ENCODE data around the gene PRAMEF6. TPM values are rescaled to one million over a fixed set of nuclear protein-coding genes. Genes with fewer than 3 reads are reported as not detected.
"Not testable (repeated sequence)": the region's sequence is repeated elsewhere in the genome, so short reads cannot be mapped to it uniquely, and the experiment has no call there.

The PRAMEF6 gene
- not detected for total RNA-seq

DNA sequence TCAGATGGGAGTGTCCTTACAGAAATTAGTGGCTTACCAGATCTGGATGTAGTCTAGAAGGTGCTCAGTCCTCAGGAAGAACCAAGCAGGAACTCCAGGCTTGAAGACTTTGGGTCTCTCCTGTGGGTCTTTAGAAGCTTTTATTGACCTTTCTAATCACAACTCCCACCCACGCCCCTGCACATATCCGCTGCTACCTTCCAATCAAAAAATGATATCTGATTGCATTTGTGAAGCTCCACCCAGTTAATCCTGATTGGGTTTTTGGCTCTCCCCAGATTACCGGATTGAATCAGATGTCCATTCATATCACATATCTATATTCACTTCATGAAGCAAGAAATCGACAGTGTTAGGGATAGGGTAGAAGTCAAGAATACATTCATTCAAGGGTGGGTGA lies at the start of gene PRAMEF6:
PRAMEF6 (minus strand) TSS at position 101 of the 400 bp plus-strand sequence. CDS start 5,062 bp downstream, outside the sequence.
- intact Hi-C loops (cut with DNase I; ENCODE audit: low total_unique reads); H3K27ac ChIP-seq; DNase-seq (ENCODE audit: low spot score in 2 of 2); H3K4me3 ChIP-seq; H3K9me3 ChIP-seq; H3K36me3 ChIP-seq; H3K27me3 ChIP-seq; H3K4me1 ChIP-seq: not testable (repeated sequence)

DNA sequence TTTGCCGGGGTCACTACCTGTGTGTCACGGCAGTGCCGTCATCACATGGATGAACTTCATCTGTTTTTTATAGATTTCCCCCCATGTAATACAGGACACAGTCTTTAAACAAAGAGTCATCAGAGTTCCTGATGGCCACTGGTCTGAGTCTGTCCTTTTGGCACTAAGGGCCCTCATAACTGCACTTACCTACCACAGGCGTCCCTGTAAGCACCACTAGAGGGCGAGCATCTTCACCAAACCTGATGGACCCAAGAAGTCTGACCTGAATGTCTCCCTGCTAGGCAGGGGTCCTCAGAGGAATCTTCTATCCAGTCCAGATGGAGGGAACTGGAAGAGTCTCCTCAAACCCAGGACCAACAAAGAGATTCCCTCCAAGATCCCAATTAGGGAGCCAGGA lies 23.0 kb downstream of the PRAMEF6 start:
- intact Hi-C loops (cut with DNase I; ENCODE audit: low total_unique reads); H3K27ac ChIP-seq; DNase-seq (ENCODE audit: low spot score in 2 of 2); H3K4me1 ChIP-seq; H3K27me3 ChIP-seq; H3K9me3 ChIP-seq; H3K36me3 ChIP-seq; H3K4me3 ChIP-seq: not testable (repeated sequence)

DNA sequence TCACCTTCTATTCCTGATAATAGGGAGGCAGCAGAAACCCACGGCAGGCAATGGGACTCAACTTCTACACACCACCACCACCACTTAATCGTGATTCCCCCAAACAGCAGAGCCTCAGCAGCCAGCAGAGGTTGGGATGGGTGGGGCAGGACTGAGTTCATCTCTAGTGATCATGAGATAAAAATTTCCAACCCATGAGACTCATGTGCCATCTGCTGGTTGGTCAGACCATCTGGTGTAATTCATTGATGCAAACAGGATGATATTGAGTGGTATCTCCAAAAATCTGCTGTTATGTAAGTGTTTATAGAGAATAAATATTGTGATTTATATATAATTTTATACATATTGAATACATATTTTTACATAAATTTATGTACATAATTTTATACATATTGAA lies 25.6 kb downstream of the PRAMEF6 start:
- H3K4me3 ChIP-seq; H3K4me1 ChIP-seq; H3K27ac ChIP-seq; H3K36me3 ChIP-seq; intact Hi-C loops (cut with DNase I; ENCODE audit: low total_unique reads); H3K9me3 ChIP-seq; H3K27me3 ChIP-seq; DNase-seq (ENCODE audit: low spot score in 2 of 2): not testable (repeated sequence)

DNA sequence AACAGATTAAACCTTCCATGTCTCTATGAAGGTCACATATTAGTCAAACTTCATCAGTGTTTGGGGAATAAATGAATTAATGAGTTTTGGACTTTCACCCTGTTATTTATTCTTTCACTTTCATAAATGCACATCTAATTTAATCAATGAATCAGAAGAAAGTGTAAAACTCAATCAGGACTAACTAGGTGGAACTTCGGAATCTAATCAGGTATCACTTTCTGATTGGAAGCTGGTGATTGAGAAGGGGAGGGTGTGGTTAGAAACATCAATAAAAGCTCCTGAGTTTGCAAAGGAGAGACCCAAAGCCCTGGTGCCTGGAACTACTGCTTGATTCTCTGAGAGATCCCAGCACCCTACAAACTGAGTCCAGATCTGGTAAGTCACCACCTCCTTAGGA lies 31.1 kb downstream of the PRAMEF6 start, which contains the start of gene PRAMEF7:
PRAMEF7 (plus strand) TSS at position 301 of the 400 bp plus-strand sequence. CDS start 1,083 bp downstream, outside the sequence.
- H3K4me1 ChIP-seq: not testable (repeated sequence)

DNA sequence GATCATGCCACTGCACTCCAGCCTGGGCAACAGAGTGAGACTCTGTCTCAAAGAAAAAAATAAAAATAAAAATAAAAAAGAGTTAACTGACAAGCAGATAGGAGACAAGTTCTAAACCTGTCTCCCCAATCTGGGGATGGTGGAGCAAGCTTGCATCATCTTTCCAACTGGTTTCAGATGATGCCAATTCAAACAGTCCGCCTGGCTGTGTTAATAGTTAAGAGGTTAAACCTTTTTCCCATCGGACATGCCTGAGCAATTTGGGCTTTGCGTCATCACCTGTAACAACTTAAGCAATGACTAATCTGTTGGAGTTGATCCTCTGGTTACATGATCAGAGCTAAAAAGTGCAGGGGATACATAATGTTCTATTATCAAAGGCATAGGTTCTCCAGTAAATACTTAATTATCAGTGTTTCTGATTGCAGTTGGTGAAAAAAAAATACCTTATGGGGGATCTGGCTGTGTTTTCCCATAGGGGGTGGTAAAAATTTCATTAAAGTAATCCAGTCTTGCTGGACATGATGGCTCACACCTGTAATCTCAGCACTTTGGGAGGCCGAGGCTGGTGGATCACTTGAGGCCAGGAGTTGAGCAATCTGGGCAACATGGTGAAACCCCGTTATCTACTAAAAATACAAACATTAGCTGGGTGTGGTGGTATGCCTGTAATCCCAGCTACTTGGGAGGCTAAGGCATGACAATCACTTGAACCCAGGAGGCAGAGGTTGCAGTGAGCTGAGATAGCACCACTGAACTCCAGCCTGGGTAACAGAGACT lies 43.4 kb downstream of the PRAMEF6 start:
- H3K27me3 ChIP-seq; H3K4me1 ChIP-seq; H3K4me3 ChIP-seq; intact Hi-C loops (cut with DNase I; ENCODE audit: low total_unique reads); H3K36me3 ChIP-seq; H3K27ac ChIP-seq; DNase-seq (ENCODE audit: low spot score in 2 of 2); H3K9me3 ChIP-seq: not testable (repeated sequence)

More for the DNA sequence above, 31.1 kb downstream of the PRAMEF6 start, which contains the start of gene PRAMEF7:
- H3K27ac ChIP-seq; H3K27me3 ChIP-seq; H3K4me3 ChIP-seq; DNase-seq (ENCODE audit: low spot score in 2 of 2); H3K36me3 ChIP-seq; H3K9me3 ChIP-seq; intact Hi-C loops (cut with DNase I; ENCODE audit: low total_unique reads): not testable (repeated sequence)

DNA sequence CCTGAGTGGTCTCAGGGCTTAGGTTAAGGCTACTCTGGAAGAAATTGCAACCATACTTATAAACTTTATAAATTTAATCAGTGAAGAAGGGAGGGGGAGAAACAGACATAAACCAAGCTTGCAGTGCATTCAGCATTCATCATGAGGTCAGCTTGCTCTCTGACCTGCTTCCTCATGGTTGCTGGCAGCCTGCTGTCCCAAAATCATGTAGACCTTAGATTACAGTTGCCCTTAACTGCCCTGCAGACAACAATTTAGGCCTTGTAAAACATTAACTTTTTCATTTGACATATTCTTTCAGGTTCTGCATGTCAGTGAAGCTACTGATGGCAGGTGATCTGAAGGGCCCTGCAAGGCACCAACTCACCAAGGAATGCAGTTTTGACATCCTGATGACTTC lies 48.2 kb downstream of the PRAMEF6 start:
- DNase-seq (ENCODE audit: low spot score in 2 of 2); H3K27ac ChIP-seq; H3K4me1 ChIP-seq; H3K36me3 ChIP-seq; H3K4me3 ChIP-seq; H3K27me3 ChIP-seq; intact Hi-C loops (cut with DNase I; ENCODE audit: low total_unique reads); H3K9me3 ChIP-seq: not testable (repeated sequence)

DNA sequence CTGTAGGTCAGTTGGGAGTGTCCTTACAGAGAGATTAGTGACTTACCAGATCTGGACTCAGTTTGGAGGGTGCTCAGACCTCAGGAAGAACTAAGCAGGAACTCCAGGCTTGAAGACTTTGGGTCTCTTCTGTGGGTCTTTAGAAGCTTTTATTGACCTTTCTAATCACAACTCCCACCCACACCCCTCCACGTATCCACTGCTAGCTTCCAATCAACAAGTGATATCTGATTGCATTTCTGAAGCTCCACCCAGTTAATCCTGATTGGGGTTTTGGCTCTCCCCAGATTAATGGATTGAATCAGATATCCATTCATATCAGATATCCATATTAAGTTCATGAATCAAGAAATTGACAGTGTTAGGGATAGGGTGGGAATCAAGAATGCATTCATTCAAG lies 49.2 kb downstream of the PRAMEF6 start, which contains the start of gene PRAMEF10:
PRAMEF10 (minus strand) TSS at position 101 of the 400 bp plus-strand sequence. CDS start 2,423 bp downstream, outside the sequence.
- intact Hi-C loops (cut with DNase I; ENCODE audit: low total_unique reads); H3K4me1 ChIP-seq: not testable (repeated sequence)

More for the DNA sequence above, 49.2 kb downstream of the PRAMEF6 start, which contains the start of gene PRAMEF10:
- not testable (repeated sequence) for H3K9me3 ChIP-seq; H3K36me3 ChIP-seq; H3K27me3 ChIP-seq; DNase-seq (ENCODE audit: low spot score in 2 of 2); H3K27ac ChIP-seq; H3K4me3 ChIP-seq

Other genes with a start within 250 kb of the PRAMEF6 start
- under 1 TPM in 1 of 3 donors, not detected in 2; under 0.01 TPM for gene AADACL3, start 231.5 kb downstream of the PRAMEF6 start, total RNA-seq
- gene CFAP107, start 201.4 kb downstream of the PRAMEF6 start, total RNA-seq: not detected
- not detected for gene PRAMEF12, start 173.8 kb downstream of the PRAMEF6 start, total RNA-seq
- not detected for gene PRAMEF1, start 156.2 kb downstream of the PRAMEF6 start, total RNA-seq
- gene PRAMEF11, start 116.2 kb downstream of the PRAMEF6 start, total RNA-seq: not detected
- gene HNRNPCL1, start 98.9 kb downstream of the PRAMEF6 start, total RNA-seq: not detected
- gene PRAMEF2, start 90.5 kb downstream of the PRAMEF6 start, total RNA-seq: not detected
- gene PRAMEF4, start 61.4 kb downstream of the PRAMEF6 start, total RNA-seq: not detected
- gene PRAMEF10, start 49.3 kb downstream of the PRAMEF6 start, total RNA-seq: not detected
- not detected for gene PRAMEF7, start 31.0 kb downstream of the PRAMEF6 start, total RNA-seq
- gene PRAMEF27, start 109.0 kb upstream of the PRAMEF6 start, total RNA-seq: not detected
- not detected for gene HNRNPCL3, start 113.2 kb upstream of the PRAMEF6 start, total RNA-seq
- gene PRAMEF25, start 123.2 kb upstream of the PRAMEF6 start, total RNA-seq: not detected
- gene HNRNPCL2, start 169.3 kb upstream of the PRAMEF6 start, total RNA-seq: not detected
- not detected for gene PRAMEF26, start 208.4 kb upstream of the PRAMEF6 start, total RNA-seq
- gene HNRNPCL4, start 218.1 kb upstream of the PRAMEF6 start, total RNA-seq: not detected
- gene PRAMEF9, start 224.3 kb upstream of the PRAMEF6 start, total RNA-seq: not detected